Activated CD4-positive, alpha-beta T cell treated with anti-CD3 and anti-CD28 coated beads for 48 hours (primary cell): ENCODE measurements around the gene ATF3.
"Not testable (repeated sequence)": the region's sequence is repeated elsewhere in the genome, so short reads cannot be mapped to it uniquely, and the experiment has no call there.

Source experiments
- DNase-seq: peaks from one replicate; pipeline ENCODE4 v3.0.0-alpha.2; 2020

Gene ATF3

GRCh38 chr1:212629450-212630157 is 21.0 kb downstream of the ATF3 start:
- no peak for DNase-seq

DNA sequence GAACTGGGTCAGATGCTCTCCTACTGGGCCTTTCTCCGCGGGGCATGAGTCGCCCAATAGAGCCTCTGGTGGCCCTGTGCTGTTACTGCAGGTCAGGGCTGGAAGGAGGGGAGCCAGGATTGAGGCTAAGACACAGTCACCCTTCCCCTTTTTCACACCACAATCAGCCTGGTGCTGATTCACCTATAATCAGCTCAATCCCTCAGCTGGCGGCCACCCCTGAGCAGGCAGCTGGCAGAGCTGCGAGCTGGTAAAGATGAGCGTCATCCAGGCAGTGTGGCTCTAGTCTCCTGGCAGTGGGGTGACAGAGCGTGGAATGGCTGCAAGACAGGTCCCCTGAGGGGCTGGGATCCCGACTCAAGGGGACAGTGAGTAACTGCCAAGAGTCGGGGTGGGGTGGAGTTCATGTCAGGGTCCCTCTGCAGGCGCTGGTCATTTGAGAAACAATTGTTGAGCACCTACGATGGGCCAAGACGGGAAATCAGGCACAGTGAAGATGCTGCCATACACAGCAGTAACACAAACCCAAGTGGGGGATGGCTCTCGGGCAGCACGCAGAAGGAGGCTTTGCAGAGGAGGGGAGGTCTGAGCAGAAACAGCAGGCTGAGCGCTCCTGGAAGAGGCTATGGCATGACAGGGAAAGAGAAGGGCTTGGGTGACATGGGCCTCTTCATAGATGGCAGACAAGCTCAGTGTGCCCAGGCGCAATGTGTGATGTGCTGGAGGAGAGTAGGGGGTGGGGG is 21.8 kb downstream of the ATF3 start:
- peak; percentile 78 for DNase-seq

DNA sequence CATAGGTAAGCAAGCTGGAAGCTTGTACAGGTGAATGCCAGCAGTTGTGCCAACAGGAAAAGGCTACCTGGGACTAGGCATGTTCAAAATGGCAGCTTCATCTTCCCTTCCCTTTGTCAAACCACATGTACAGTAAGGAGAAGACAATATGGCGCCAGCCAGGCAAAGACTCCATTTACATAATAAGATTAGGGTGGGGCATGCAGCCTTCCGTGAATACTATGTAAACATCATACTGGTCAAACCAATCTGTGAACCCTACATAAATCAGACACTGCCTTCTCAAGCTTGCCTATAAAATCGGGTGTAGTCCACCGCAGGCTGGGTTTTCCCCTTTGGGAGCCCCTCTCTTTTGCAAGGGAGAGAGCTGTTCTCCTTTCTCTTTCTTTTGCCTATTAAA is 24.6 kb downstream of the ATF3 start:
- DNase-seq = no peak

- no peak for DNase-seq
Measured at GRCh38 chr1:212634252-212634651, 25.7 kb downstream of the ATF3 start.

GRCh38 chr1:212635141-212635631 is 26.6 kb downstream of the ATF3 start:
- no peak for DNase-seq

DNA sequence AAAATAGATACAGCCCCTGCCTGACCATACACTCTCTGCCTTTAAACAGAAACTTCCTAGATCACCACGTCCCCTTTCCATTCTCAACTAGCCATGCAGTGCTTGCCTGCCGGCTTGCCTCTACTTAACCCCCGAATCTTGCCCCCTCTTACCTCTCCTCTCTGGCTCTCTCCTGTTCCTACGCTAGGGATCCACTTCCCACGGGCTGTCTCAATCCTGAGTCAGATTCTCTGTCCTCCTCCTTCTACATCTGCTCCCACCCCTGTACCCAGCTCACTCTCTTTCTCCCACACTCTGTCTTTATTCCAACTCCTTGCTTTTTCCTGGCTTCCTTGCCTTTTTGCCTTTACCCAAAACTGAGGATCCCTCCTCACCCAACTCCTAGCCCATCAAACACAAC is 29.3 kb downstream of the ATF3 start:
- no peak for DNase-seq

DNA sequence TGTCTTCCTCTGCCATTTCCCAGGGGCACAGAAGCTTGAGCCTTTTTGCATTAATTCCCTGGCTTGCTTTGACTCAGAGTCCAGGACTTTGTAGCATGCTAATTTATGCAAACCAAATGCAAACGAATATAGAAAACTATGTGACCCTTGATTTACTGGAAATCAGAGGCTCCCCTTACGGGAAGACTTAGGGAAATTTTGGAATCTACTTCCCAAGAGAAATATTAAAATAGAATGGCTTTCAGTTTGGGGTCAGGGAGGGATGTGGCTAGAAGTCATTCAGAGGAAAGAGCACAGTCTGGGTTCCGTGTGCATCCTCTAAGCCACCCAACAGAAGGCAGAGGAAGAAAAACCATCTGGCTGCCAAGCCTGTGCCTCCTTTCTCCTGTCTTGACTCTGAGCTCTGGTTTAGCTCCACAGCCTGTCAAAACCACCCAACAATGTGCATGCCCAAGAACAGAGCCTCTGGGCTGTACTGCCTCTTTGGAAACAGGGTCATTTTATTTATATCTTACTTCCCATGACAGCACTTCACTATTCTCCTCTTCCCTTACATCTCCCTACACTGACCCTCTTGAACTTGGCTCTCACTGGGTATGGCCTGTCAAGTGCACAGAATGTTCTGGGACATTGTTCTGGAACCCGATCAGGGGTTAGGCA is 30.1 kb downstream of the ATF3 start:
- DNase-seq = no peak

DNA sequence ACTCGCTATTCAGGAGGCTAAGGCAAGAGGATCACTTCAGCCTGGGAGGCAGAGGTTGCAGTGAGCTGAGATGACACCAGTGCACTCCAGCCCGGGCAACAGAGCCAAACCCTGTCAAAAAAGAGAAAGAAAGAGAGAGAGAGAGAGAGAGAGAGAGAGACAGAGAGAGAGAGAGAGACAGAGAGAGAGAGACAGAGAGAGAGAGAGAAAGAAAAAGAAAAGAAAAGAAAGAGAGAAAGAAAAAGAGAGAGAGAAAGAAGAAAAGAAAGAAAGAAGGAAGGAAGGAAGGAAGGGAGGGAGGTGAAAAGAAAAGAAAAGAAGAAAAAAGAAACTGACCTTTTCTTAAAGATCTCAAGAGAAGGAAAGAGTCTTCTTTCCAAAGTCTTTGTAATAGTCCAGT is 31.0 kb downstream of the ATF3 start:
- DNase-seq = not testable (repeated sequence)

DNA sequence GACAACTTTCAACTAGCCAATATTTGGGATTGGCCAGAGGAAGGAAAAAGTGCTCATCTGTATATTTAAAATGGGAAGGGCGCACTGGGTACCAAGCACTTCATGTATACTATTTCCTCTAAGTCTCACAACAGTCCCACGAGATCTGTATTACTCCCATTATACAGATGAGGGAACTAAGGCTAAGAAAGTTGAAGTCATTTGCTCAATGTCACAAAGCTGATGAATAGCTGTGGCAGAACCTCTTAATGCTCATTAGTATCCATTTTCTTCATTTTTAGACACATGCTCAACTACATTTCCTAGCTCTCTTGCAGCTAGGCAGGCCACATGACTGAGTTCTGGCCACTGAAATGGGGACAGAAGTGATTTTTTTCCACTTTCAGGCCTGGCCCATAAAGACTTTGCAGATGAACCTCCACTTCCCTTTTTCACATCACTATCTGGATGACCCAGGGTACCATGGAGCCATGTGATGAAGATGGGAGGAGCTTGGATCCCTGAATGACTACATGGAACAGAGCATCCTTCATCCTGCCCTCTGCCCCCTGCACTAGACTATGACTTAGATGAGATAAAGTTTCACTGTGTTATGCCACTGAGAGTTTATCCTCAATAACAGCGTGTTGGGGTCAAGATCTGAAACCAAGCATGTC is 31.8 kb downstream of the ATF3 start:
- DNase-seq = no peak

GRCh38 chr1:212641956-212642355 is 33.4 kb downstream of the ATF3 start:
- no peak for DNase-seq

DNA sequence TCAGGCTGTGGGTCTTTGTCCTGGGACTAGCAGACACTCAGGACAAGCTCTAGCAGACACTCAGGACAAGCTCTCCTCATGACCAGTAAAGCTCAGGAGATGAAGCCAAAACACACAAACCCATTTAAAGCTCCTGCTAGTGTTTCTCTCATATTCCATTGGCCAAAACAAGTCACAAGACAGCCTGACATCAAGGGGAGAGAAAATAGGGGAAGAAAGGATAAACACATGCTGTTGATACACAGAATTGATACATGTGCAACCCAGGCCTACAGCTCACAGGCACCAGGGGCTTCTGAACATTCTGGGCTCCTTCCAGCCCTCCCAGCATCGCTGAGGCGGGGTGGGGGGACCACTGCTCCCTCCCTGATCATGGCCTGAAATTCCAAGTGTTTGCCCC is 35.3 kb downstream of the ATF3 start:
- no peak for DNase-seq

GRCh38 chr1:212644866-212645545 is 36.4 kb downstream of the ATF3 start:
- DNase-seq = no peak

DNA sequence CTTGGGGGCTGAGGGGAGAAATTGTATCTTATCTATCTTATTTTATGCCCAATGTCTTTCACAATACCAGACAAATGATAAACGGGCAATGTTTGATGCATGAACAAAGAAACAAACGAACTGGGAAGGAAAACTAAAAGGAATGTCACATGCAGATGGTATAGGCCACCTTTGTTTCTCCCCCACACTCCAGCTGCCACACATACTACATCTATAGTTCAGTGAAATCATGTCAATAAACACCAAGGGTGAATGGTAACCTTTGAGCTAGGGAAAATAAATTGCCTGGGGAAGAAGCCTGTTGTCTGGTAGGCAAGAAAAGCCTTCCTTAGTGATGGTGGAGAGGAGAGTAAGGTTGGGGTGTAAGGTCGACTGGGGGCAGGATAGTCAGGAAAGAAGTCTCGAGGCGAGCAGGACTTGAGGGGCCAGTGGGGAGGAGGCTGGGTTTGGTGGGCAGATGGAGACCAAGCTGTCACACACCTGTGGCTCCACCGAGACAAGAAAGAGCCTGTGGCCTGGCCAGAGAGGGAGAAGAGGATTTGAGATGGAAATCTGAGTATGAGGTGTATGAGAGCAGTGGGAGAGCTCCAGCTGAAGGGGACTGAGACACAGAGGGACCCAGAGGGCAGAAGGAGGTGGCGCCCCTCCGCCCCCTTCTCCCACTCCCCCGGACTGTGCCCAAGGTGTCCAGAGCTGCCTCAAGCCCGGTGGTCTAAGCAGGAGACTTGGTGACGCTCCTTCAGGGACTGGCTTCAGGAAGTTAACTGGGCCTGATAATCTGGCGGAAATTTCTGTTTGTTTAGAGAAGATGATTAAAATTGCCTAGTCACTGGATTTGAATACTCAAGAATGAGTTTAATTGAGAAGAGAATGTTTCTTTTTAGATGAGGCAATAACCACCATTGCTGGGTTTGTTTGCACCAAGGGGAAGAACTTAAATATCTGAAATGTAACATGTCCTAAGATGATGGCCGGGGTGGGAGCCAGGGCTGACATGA is 37.3 kb downstream of the ATF3 start:
- DNase-seq = no peak

GRCh38 chr1:212646588-212646987 is 38.0 kb downstream of the ATF3 start:
- DNase-seq = no peak

GRCh38 chr1:212647004-212647403 is 38.4 kb downstream of the ATF3 start:
- DNase-seq = no peak

- no peak for DNase-seq
Measured at GRCh38 chr1:212648431-212648830, 39.9 kb downstream of the ATF3 start.

GRCh38 chr1:212649020-212649419 is 40.5 kb downstream of the ATF3 start:
- no peak for DNase-seq

DNA sequence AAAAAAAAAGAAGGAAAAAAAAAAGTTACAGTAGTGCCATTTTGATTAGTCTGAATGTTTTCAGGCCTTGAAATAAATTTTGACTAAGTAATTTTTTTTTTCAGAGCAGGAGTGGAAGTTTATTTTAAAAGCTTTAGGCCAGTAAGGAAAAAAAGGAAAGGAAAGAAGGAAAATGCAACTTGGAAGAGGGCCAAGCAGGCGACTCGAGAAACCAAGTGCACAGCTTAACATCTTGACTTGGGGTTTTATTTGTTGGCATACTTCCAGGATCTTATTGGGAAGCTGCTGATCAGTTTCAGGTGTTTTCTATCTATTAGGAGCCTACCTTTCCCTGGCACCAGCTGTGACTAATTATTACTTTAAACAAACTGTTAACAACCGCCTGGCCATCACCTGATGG is 41.7 kb downstream of the ATF3 start:
- no peak for DNase-seq

DNA sequence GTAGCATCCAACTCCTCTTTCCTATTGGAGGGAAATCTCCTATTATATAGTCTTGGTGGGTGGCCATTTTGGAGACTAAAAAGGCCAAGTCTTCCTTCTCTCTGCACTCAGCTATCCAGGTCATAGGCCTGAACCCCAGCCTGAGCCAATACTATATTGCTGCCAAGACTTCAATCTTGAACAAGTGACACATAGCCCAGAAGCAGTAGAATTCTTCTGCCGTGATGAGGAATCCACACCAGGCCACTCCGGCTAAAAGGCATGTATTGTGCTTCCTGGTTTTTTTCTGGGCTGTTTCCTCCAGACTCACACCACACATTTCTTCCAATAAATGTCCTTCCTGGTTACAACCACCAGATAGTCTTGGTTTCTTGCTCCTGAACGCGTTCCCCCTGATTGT is 43.0 kb downstream of the ATF3 start:
- DNase-seq = no peak

GRCh38 chr1:212651977-212652376 is 43.4 kb downstream of the ATF3 start:
- DNase-seq = no peak

GRCh38 chr1:212652609-212653008 is 44.0 kb downstream of the ATF3 start:
- no peak for DNase-seq
